NCI-H226 (cell line): ENCODE results near the gene ZNF277.

Experiments
- DNase-seq: peaks from one replicate; pipeline ENCODE4 v3.0.0-alpha.2; 2015

ZNF277 gene

GRCh38 chr7:112360681-112361080 is 154.2 kb downstream of the ZNF277 start:
- no peak for DNase-seq

GRCh38 chr7:112361154-112361553 is 154.7 kb downstream of the ZNF277 start:
- DNase-seq: no peak

GRCh38 chr7:112362053-112362650 is 155.7 kb downstream of the ZNF277 start:
- DNase-seq: no peak

- DNase-seq: no peak
These were observed 156.2 kb downstream of the ZNF277 start for GRCh38 chr7:112362731-112363131.

GRCh38 chr7:112364388-112364787 is 157.9 kb downstream of the ZNF277 start:
- DNase-seq: no peak

GRCh38 chr7:112365551-112365950 is 159.1 kb downstream of the ZNF277 start:
- DNase-seq: no peak

GRCh38 chr7:112366886-112367285 is 160.4 kb downstream of the ZNF277 start:
- no peak for DNase-seq

- DNase-seq: no peak
These were observed 163.9 kb downstream of the ZNF277 start for GRCh38 chr7:112370436-112370835.

- no peak for DNase-seq
These were observed 165.2 kb downstream of the ZNF277 start for GRCh38 chr7:112371701-112372100.

GRCh38 chr7:112372101-112372500 is 165.6 kb downstream of the ZNF277 start:
- DNase-seq: no peak

- DNase-seq: no peak
These were observed 171.1 kb downstream of the ZNF277 start for GRCh38 chr7:112377593-112377992.

GRCh38 chr7:112381311-112382091 is 175.0 kb downstream of the ZNF277 start:
- DNase-seq: no peak

GRCh38 chr7:112383671-112384417 is 177.3 kb downstream of the ZNF277 start:
- DNase-seq: no peak

- DNase-seq: no peak
These were observed 179.0 kb downstream of the ZNF277 start for GRCh38 chr7:112385516-112385915.

- DNase-seq: no peak
These were observed 180.1 kb downstream of the ZNF277 start for GRCh38 chr7:112386619-112387018.

- DNase-seq: no peak
These were observed 183.7 kb downstream of the ZNF277 start for GRCh38 chr7:112390167-112390566.

- DNase-seq: peak; percentile 16
These were observed 184.8 kb downstream of the ZNF277 start for GRCh38 chr7:112391079-112391821.

- peak; percentile 28 for DNase-seq
These were observed 185.4 kb downstream of the ZNF277 start for GRCh38 chr7:112391841-112392286.
